TTC549 (cell line): ENCODE data around the gene TSPAN5.

Experiments
- FAIRE-seq: peaks from 2 replicates; lab custom pipeline; 2012; peaks lifted over from hg19 to GRCh38; lab: Jason Lieb, UNC

The TSPAN5 gene

GRCh38 chr4:98517218-98518021 is 141.0 kb downstream of the TSPAN5 start:
- FAIRE-seq: no peak

GRCh38 chr4:98516441-98517217 is 141.8 kb downstream of the TSPAN5 start:
- no peak for FAIRE-seq

- FAIRE-seq: no peak
Observed at GRCh38 chr4:98516042-98516440, 142.4 kb downstream of the TSPAN5 start.

GRCh38 chr4:98515470-98515809 is 143.0 kb downstream of the TSPAN5 start:
- FAIRE-seq: no peak

- no peak for FAIRE-seq
Observed at GRCh38 chr4:98514741-98515469, 143.5 kb downstream of the TSPAN5 start.

GRCh38 chr4:98512918-98513317 is 145.5 kb downstream of the TSPAN5 start:
- no peak for FAIRE-seq

- no peak for FAIRE-seq
Observed at GRCh38 chr4:98510757-98511517, 147.5 kb downstream of the TSPAN5 start.

- FAIRE-seq: no peak
Observed at GRCh38 chr4:98510340-98510739, 148.1 kb downstream of the TSPAN5 start.

- FAIRE-seq: no peak
Observed at GRCh38 chr4:98509721-98510120, 148.7 kb downstream of the TSPAN5 start.

GRCh38 chr4:98508829-98509598 is 149.4 kb downstream of the TSPAN5 start:
- FAIRE-seq: no peak

- FAIRE-seq: no peak
Observed at GRCh38 chr4:98508248-98508647, 150.2 kb downstream of the TSPAN5 start.

- no peak for FAIRE-seq
Observed at GRCh38 chr4:98507299-98507698, 151.1 kb downstream of the TSPAN5 start.

GRCh38 chr4:98506462-98507132 is 151.8 kb downstream of the TSPAN5 start:
- FAIRE-seq: no peak

GRCh38 chr4:98505992-98506391 is 152.4 kb downstream of the TSPAN5 start:
- no peak for FAIRE-seq

GRCh38 chr4:98504091-98504490 is 154.3 kb downstream of the TSPAN5 start:
- FAIRE-seq: no peak

GRCh38 chr4:98503676-98504075 is 154.7 kb downstream of the TSPAN5 start:
- FAIRE-seq: no peak

- no peak for FAIRE-seq
Observed at GRCh38 chr4:98502624-98503023, 155.8 kb downstream of the TSPAN5 start.

- no peak for FAIRE-seq
Observed at GRCh38 chr4:98502031-98502430, 156.4 kb downstream of the TSPAN5 start.

- no peak for FAIRE-seq
Observed at GRCh38 chr4:98501383-98501782, 157.0 kb downstream of the TSPAN5 start.

- no peak for FAIRE-seq
Observed at GRCh38 chr4:98498774-98499173, 159.6 kb downstream of the TSPAN5 start.
